GM12873 (cell line): ENCODE results near the gene ADGRL3.

Source experiments
- TF ChIP-seq, protein P1 (sequence below): IDR thresholded peaks from 2 replicates; pipeline ENCODE4 v1.5.1; 2012; ENCODE audit warnings: low read depth, mild to moderate bottlenecking, moderate library complexity, low read length, control low read depth; ENCODE audit not compliant: insufficient read depth; ENCODE audit errors: missing control alignments

The ADGRL3 gene

DNA sequence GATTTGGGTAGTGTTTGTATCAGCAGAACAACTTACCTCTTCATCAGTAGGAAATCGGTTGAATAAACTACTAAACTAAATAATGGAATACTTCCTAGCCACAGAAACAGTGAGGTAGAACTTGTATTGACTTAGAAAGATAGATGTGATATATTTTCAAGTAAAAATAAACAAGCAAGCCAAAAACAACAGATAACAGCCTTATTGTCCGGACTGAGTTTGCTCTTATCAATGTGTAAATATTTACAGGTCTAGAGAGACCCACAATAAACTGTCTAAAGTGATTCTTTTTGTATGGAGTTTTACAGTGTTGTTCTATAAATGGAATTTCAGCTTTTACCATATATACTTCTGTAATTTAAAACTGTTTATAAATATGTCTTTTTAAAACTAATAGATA is 721.8 kb downstream of the ADGRL3 start:
- TF ChIP-seq, protein P1, sequence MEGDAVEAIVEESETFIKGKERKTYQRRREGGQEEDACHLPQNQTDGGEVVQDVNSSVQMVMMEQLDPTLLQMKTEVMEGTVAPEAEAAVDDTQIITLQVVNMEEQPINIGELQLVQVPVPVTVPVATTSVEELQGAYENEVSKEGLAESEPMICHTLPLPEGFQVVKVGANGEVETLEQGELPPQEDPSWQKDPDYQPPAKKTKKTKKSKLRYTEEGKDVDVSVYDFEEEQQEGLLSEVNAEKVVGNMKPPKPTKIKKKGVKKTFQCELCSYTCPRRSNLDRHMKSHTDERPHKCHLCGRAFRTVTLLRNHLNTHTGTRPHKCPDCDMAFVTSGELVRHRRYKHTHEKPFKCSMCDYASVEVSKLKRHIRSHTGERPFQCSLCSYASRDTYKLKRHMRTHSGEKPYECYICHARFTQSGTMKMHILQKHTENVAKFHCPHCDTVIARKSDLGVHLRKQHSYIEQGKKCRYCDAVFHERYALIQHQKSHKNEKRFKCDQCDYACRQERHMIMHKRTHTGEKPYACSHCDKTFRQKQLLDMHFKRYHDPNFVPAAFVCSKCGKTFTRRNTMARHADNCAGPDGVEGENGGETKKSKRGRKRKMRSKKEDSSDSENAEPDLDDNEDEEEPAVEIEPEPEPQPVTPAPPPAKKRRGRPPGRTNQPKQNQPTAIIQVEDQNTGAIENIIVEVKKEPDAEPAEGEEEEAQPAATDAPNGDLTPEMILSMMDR, result no peak

- TF ChIP-seq, protein P1, result no peak
These were observed 722.6 kb downstream of the ADGRL3 start for GRCh38 chr4:61922766-61923165.

- TF ChIP-seq, protein P1, result no peak
These were observed 723.1 kb downstream of the ADGRL3 start for GRCh38 chr4:61923179-61923578.

GRCh38 chr4:61924131-61924530 is 724.0 kb downstream of the ADGRL3 start:
- TF ChIP-seq, protein P1, result no peak

DNA sequence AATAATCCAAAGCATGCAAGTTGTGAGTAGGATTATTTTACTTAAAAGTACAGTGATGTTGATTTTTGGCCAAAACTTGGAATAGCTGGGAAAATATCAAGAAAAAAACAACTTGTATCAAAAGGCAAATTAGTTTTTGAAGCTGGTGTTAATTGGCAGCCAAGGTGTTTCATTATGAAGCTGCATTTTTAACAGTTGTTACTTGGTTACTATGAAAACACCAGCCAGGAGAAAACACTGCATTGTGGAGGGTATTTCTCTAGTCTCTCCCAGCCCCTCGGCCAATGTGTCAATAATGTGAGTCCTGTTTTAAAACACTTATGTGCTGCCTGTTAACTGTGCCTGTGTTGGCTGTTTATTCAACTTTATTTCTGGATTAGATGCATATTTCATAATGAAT is 733.4 kb downstream of the ADGRL3 start:
- TF ChIP-seq, protein P1, result no peak

DNA sequence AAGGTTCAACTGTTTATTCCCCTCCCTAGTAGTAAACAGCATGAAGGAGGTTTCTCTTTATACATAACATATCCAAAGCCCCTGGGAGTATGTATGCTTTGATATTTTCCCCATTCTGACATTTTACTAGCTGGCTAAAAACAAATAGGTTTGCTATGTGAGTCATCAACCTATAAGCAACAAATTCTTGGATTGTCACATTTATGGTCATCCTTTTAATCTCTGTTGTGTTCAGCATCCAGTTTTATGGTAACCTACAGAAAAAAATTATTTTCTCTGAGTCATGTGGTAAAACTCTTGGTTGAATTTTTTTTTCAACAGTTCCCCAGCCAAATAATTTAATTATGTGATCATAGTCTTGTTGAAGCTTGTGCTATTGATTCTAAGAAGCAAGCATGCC is 734.1 kb downstream of the ADGRL3 start:
- TF ChIP-seq, protein P1, result no peak

GRCh38 chr4:61938250-61938846 is 738.2 kb downstream of the ADGRL3 start:
- TF ChIP-seq, protein P1, result no peak

DNA sequence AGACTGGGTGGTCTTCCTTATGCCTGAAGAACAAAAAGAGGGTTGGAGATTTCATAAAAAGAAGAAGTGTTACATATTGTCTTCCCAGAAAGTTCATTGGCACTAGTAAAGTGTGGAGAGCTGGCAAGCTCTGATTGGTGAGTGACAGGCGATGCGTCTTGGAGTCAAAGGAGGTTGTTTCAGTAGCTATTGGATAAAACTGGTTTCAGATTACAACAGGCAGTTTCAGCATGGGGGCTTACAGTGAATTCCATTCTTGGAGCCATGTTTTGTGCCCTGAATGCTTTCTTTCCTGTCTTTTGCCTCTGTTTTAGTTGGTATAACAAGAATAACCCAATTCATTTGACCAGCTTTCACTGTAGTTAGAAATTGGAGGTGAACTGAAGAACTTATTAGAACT is 750.5 kb downstream of the ADGRL3 start:
- TF ChIP-seq, protein P1, result no peak
